ENCODE results near the gene TMEM145.

TMEM145 gene

GRCh38 chr19:42325896-42326771 is 13.0 kb downstream of the TMEM145 start:
- TF ChIP-seq EZH2phosphoT487 (IDR thresholded peaks at IDR 0.05; ENCODE audit: low read depth) = no peak
- TF ChIP-seq, protein P1, sequence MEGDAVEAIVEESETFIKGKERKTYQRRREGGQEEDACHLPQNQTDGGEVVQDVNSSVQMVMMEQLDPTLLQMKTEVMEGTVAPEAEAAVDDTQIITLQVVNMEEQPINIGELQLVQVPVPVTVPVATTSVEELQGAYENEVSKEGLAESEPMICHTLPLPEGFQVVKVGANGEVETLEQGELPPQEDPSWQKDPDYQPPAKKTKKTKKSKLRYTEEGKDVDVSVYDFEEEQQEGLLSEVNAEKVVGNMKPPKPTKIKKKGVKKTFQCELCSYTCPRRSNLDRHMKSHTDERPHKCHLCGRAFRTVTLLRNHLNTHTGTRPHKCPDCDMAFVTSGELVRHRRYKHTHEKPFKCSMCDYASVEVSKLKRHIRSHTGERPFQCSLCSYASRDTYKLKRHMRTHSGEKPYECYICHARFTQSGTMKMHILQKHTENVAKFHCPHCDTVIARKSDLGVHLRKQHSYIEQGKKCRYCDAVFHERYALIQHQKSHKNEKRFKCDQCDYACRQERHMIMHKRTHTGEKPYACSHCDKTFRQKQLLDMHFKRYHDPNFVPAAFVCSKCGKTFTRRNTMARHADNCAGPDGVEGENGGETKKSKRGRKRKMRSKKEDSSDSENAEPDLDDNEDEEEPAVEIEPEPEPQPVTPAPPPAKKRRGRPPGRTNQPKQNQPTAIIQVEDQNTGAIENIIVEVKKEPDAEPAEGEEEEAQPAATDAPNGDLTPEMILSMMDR (IDR thresholded peaks at IDR 0.05; ENCODE audit: low read depth, low read length) = peak; percentile 50
- no peaks in the 10 kb centered on the region for H3K27me3 ChIP-seq (ENCODE audit: low read depth, low read length)
- H3K27ac ChIP-seq (ENCODE audit: low read length) = peak overlapping the region; percentile 45

DNA sequence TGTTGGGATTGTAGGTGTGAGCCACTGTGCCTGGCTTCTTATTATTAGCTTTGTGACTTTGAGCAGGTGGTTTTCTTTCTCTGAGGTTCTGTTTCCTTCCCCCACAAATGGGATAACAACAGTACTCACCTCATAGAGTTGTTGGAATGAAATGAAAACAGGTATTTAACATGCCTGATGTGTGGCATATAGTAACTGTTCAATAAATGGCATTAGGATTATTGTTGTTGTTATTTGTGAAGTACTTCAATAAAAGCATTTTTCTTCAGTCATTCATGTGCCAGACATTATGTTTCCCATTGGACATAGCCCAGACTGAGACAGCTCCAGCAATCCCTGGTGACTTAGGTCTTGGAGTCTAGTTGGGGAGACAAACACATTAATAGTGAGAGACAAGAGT is 13.9 kb downstream of the TMEM145 start:
- Histone ChIP-seq H3K9me3 (ENCODE audit: insufficient read depth, low read length) (no peaks in the 10 kb centered on the region), H4K20me1 (ENCODE audit: insufficient read depth, low read length) (0 out of 2 replicates have a peak, but pooled peaks cover 2% of the 10 kb centered on the region), H3K27ac (ENCODE audit: low read length) (no peak overlapping the region), H3K27me3 (ENCODE audit: low read depth, low read length) (no peaks in the 10 kb centered on the region), H3K79me2 (ENCODE audit: low read length) (peaks cover 24% of the 10 kb centered on the region), H3K4me2 (ENCODE audit: low read length) (peak overlapping the region; percentile 92), H3K4me1 (ENCODE audit: low read length) (peaks cover 11% of the 10 kb centered on the region), H3K9ac (ENCODE audit: low read length) (no peak overlapping the region), H2AFZ (ENCODE audit: low read depth, low read length) (no peak overlapping the region), H3K36me3 (replicated peaks; ENCODE audit: low read depth, low read length) (no peaks in the 10 kb centered on the region), H3K4me3 (ENCODE audit: low read length) (peak overlapping the region; percentile 92; the same call in 1 of the 2 replicates)
- no peak for TF ChIP-seq EZH2phosphoT487 (IDR thresholded peaks at IDR 0.05; ENCODE audit: low read depth)
- TF ChIP-seq, protein P1 (IDR thresholded peaks at IDR 0.05; ENCODE audit: low read depth, low read length) = no peak

More at GRCh38 chr19:42325896-42326771, 13.0 kb downstream of the TMEM145 start:
- Histone ChIP-seq H3K9ac (ENCODE audit: low read length) (peak overlapping the region; percentile 91), H3K4me3 (ENCODE audit: low read length) (peak overlapping the region; percentile 92), H3K9me3 (ENCODE audit: insufficient read depth, low read length) (no peaks in the 10 kb centered on the region), H3K4me2 (ENCODE audit: low read length) (peak overlapping the region; percentile 92), H2AFZ (ENCODE audit: low read depth, low read length) (peak overlapping the region; percentile 66), H3K79me2 (ENCODE audit: low read length) (peaks cover 24% of the 10 kb centered on the region), H4K20me1 (ENCODE audit: insufficient read depth, low read length) (0 out of 2 replicates have a peak, but pooled peaks cover 2% of the 10 kb centered on the region), H3K36me3 (replicated peaks; ENCODE audit: low read depth, low read length) (no peaks in the 10 kb centered on the region), H3K4me1 (ENCODE audit: low read length) (peaks cover 11% of the 10 kb centered on the region)

GRCh38 chr19:42327381-42327780 is 14.3 kb downstream of the TMEM145 start:
- H3K27ac ChIP-seq (ENCODE audit: low read length) = no peak overlapping the region
- no peak overlapping the region for H3K4me3 ChIP-seq (ENCODE audit: low read length)
- H2AFZ ChIP-seq (ENCODE audit: low read depth, low read length) = no peak overlapping the region
- no peak overlapping the region for H3K9ac ChIP-seq (ENCODE audit: low read length)
- no peaks in the 10 kb centered on the region for H3K9me3 ChIP-seq (ENCODE audit: insufficient read depth, low read length)
- TF ChIP-seq, protein P1 (IDR thresholded peaks at IDR 0.05; ENCODE audit: low read depth, low read length) = no peak
- TF ChIP-seq EZH2phosphoT487 (IDR thresholded peaks at IDR 0.05; ENCODE audit: low read depth) = no peak
- H3K4me2 ChIP-seq (ENCODE audit: low read length) = peak overlapping the region; percentile 92; the same call in 1 of the 2 replicates
- peaks cover 24% of the 10 kb centered on the region for H3K79me2 ChIP-seq (ENCODE audit: low read length)
- no peaks in the 10 kb centered on the region for H3K27me3 ChIP-seq (ENCODE audit: low read depth, low read length)
- H4K20me1 ChIP-seq (ENCODE audit: insufficient read depth, low read length) = 0 out of 2 replicates have a peak, but pooled peaks cover 2% of the 10 kb centered on the region
- peaks cover 11% of the 10 kb centered on the region for H3K4me1 ChIP-seq (ENCODE audit: low read length)
- H3K36me3 ChIP-seq (replicated peaks; ENCODE audit: low read depth, low read length) = no peaks in the 10 kb centered on the region

DNA sequence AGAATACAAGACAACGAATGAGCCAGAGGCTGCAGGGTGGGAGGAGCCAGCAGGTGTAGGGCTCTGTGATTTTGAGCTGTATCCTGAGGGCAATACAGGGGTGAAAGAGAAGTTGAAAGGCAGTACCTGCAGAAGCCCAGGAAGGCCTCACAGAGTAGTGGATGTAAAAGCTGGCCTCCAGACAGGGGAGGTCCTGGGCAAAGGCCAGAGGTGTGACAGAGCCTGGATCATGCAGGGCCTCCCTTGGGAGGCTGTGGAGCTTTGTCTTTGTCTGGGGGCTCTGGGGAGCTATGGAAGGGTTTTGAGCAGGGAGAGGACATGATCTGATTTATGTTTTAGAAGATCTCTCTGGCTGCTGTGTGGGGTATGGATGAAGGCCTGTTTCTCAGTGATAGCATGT is 15.0 kb downstream of the TMEM145 start:
- Histone ChIP-seq H3K9me3 (ENCODE audit: insufficient read depth, low read length) (no peaks in the 10 kb centered on the region), H2AFZ (ENCODE audit: low read depth, low read length) (no peak overlapping the region), H3K9ac (ENCODE audit: low read length) (no peak overlapping the region), H3K79me2 (ENCODE audit: low read length) (peaks cover 24% of the 10 kb centered on the region), H3K4me3 (ENCODE audit: low read length) (no peak overlapping the region), H3K36me3 (replicated peaks; ENCODE audit: low read depth, low read length) (no peaks in the 10 kb centered on the region), H4K20me1 (ENCODE audit: insufficient read depth, low read length) (0 out of 2 replicates have a peak, but pooled peaks cover 2% of the 10 kb centered on the region), H3K4me2 (ENCODE audit: low read length) (no peak overlapping the region), H3K27me3 (ENCODE audit: low read depth, low read length) (no peaks in the 10 kb centered on the region), H3K27ac (ENCODE audit: low read length) (no peak overlapping the region), H3K4me1 (ENCODE audit: low read length) (peaks cover 11% of the 10 kb centered on the region)
- TF ChIP-seq, protein P1 (IDR thresholded peaks at IDR 0.05; ENCODE audit: low read depth, low read length) = no peak
- no peak for TF ChIP-seq EZH2phosphoT487 (IDR thresholded peaks at IDR 0.05; ENCODE audit: low read depth)

Measured in OCI-LY3 (cell line).